Activated CD8-positive, alpha-beta memory T cell treated with anti-CD3 and anti-CD28 coated beads for 36 hours (primary cell): ENCODE results near the gene TEX14. TPM values are rescaled to one million over a fixed set of nuclear protein-coding genes. Genes with fewer than 3 reads are reported as not detected.

ENCODE experiments used
- CTCF ChIA-PET: fragments of 350-600 bp; sonication (Branson Sonifier 250); formaldehyde crosslinking; loops from one replicate; lab custom pipeline; 2021; ENCODE audit warnings: antibody characterized with exemption; lab: Charles Lee
- POLR2A ChIA-PET: fragments of 350-600 bp; sonication (Branson Sonifier 250); formaldehyde crosslinking; loops from one replicate; lab custom pipeline; 2021; ENCODE audit warnings: antibody characterized with exemption; lab: Charles Lee
- total RNA-seq, 2 experiments: library from RNA; stranded (reverse); gene quantifications; one replicate each; pipeline ENCODE4 v1.2.3, GENCODE V29; 2021

TEX14 gene
- total RNA-seq, 2 experiments from 2014 or later, result 0.25 TPM

DNA sequence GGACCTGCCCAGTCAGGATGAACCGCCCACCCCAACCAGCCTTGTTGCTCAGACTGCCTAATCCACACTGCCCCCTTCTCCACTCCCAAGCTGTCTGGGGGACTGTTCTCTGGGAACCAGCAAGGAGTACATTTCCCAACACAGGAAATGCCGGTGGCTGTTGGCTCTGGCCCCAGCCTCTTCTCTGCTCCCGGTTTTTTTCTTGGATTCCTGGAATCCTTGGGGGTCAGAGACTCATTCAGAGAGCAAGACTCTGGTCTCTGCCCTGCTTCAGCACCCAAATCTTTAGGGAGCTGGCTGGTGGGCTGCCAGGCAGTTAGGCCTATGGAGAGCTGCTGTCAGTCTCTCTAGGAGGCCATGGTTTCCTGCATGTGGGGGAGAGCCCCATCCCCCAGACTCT lies 166.6 kb downstream of the TEX14 start:
- ChIA-PET CTCF (interaction anchor here (0.5 kb wide), 1 partner anchor 301 kb away, joined by 3 read pairs; no protein-coding TSS in a partner anchor), POLR2A (no interaction called here)

DNA sequence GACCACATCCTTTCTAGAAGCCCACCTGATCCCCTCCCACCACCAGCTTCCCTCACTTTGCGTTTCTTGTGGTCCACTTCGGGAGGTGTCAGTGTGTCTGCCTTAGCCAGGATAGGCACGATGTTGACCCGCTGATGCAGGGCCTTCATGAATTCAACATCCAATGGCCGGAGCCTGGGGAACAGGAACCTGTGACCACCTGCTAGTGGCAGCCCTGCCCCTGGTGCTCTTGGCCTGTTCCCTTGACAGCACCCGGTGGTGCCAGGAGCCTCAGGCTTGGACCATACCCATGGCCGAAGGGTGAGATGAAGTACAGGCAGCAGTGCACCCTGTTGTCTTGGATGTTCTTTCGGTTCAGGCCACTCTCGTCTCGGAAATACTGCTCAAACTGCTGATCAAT lies 170.2 kb downstream of the TEX14 start:
- ChIA-PET POLR2A (no interaction called here), CTCF (interaction anchor here (1.6 kb wide), 1 partner anchor 10 kb away, joined by 3 read pairs; no protein-coding TSS in a partner anchor)

DNA sequence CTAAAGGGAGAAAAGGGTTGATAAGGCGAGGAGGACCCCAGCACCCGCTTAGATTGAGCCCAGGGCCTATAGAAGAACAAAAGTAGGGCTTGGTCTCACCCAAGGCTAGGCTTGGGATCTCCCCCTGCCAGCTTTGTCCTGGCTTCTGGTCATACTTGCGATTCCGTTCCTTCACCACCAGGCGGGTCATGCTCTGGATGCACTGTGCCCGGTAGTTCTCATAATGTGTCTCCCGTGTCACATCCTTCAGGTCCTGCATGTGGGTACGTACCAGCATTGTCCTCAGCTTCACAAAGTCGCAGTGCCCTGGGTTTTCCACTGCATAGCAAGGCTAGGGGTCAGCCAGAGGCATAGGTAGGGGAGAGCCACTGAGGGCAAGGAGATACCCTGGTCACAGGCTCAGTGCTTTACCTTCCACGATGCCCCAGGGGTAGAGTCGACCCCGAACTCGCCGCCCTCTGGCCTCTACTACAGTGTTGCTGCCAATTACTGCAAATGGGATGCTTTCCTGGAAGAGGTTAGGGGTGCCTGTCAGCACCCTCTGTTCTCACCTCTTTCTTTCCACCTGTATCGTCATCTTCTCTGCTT lies 170.9 kb downstream of the TEX14 start:
- POLR2A ChIA-PET, result no interaction called here
- CTCF ChIA-PET, result interaction anchor here (1.1 to 1.5 kb wide), 2 partner anchors 57 to 483 kb away, joined by 3 read pairs; no protein-coding TSS in a partner anchor

DNA sequence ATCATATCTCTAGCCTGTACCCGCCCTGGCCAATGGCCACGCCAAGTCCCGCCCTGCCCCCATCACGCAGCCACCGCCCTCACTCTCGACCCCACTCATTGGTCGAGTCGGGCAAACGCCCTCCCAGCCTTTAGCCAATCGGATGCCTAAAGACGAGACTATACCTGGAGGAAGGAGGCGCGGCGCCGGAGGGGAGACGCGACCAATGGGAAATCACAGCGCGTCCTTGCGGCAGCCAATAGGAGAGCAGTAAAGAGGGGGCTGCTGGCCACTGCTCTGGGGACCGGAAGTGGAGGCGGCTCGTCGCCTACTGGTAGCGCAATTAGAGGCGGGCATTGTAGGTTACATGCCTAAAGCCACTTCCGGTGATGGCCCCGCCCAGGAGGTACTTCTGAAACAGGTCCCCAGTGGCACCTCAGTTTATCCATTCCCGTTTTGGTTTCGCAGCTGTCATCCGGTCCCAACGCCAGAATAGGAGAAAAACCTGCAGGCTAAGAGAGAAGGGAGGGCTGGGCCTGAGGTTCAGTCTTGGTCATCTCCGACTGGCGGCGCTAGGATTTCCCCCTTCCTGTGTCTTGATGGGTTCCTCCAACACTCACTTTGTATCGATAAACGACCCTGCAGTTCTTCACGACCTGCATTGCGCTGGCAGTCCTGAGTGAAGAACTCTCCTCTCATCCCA lies 173.8 kb downstream of the TEX14 start:
- ChIA-PET CTCF (interaction anchor here (0.8 to 1.8 kb wide), 7 partner anchors 8 to 488 kb away, joined by 3 to 6 read pairs (median 4); no protein-coding TSS in a partner anchor), POLR2A (interaction anchor here (1.5 to 3.5 kb wide), 2 partner anchors 30 to 113 kb away, joined by 3 to 33 read pairs; partner anchors contain the start of gene HSF5)

DNA sequence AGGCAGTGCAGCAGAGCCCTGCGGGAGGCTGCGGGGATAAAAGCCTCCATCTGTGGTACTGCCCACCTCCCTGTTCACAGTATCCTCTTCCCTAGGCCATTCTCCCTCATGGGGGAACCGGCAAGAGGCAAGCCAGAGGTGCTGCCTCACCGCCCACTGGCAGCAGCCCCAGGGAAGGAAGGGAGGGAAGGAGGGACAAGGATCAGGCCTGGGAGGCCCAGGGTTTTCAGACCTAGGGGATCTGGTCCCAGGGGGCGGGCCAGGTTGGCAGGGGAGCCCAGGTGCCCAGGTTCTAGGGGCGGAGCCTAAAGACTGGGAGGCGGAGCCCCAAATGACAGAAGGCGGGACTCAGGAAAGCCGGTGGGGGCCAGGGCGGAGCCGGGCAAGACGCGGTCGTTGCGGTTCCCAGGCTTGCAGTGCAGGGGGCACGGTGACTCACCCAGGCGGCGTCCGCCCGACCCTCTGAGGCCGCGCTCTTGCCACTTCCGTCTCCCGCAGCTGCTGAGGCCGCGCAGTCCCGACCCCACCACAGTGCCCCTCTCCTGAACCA lies 174.4 kb downstream of the TEX14 start:
- CTCF ChIA-PET, result interaction anchor here (1.5 to 1.8 kb wide), 2 partner anchors 11 to 71 kb away, joined by 4 to 6 read pairs; no protein-coding TSS in a partner anchor
- POLR2A ChIA-PET, result interaction anchor here (1.5 to 3.5 kb wide), 2 partner anchors 29 to 114 kb away, joined by 3 to 33 read pairs; partner anchors contain the start of gene HSF5

DNA sequence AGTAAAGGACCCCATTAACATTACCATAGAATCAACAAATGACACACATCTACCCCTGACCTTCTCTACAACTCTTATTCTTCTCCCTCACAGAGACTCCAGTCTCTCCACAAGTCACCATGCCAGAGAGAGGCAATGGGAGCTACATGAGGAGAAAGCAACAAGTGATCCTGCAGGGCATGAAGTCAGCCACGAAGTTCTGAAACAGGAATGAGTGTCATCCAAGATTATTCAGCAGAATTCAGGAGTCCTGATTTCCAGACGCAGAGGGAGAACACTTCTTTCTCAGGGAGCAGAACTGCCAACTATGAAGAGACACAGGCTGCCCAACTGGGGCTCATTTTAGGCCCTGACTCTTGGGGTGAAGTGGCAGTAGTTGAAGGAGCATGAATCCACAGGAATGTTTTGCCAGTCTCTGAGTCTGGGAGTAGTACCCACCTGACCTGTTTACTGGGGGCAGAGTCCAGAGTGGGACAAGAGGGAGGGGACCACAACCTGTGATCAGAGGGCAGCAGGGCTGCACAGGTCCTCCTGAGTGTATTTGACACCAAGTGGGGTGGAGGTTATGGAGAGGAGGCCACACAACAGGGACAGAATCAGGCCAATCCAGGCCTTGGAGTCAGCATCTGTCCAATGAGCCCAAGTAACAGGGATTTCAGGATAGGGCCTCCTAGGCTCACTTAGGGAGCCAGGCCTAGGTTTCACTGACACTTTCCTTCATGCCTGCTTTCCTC lies 175.0 kb downstream of the TEX14 start:
- ChIA-PET POLR2A (interaction anchor here (3.5 kb wide), 1 partner anchor 115 kb away, joined by 33 read pairs; no protein-coding TSS in a partner anchor), CTCF (interaction anchor here (2.8 kb wide), 1 partner anchor 29 kb away, joined by 8 read pairs; the partner anchor contains the start of gene HSF5)

DNA sequence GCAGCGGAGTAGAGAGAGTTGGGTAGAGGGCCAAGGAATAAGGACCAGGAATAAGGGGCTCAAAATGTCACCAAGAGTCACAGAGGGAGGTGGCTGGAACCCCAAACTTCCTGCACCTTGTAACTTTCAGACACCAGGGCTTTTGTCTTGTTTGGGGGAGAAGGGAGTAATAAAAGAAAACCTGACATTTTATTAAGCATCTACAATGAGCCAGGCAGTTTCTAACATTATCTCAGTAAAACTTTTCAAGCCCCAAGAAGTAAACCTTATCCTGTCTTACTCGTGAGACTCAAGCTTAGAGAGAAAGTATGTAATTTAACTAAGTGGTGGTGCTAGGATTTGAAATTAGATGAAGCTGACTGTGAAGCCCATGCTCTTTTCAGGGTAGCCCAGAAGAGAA lies 176.6 kb downstream of the TEX14 start:
- ChIA-PET CTCF (interaction anchor here (0.6 to 2.8 kb wide), 3 partner anchors 27 to 865 kb away, joined by 4 to 8 read pairs (median 6); partner anchors contain the start of gene HSF5), POLR2A (interaction anchor here (0.5 to 2.6 kb wide), 3 partner anchors 117 to 694 kb away, joined by 4 to 8 read pairs (median 8); no protein-coding TSS in a partner anchor)

DNA sequence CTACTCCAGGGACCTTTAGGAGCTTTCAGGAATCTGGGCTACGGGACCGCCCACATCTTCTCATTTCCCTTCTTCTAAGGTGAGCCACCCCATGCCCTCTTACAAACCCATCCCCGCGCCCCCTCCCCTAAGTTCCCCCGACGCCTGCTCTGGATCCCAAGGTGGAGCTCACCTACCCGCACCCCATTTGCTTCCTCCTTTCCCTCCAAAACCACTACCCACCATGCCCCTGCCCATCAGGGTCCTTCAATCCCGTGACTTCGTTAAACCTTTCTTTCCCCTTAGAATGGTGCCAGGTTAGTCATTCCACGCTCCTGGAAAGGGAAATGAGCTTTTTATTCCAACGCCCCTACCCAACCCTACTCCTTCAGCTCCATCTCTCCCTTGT lies 177.1 kb downstream of the TEX14 start:
- CTCF ChIA-PET, result interaction anchor here (1.2 to 2.8 kb wide), 3 partner anchors 14 to 197 kb away, joined by 3 to 8 read pairs (median 6); partner anchors contain the start of gene HSF5
- POLR2A ChIA-PET, result interaction anchor here (0.5 to 2.6 kb wide), 3 partner anchors 117 to 694 kb away, joined by 4 to 8 read pairs (median 8); no protein-coding TSS in a partner anchor

DNA sequence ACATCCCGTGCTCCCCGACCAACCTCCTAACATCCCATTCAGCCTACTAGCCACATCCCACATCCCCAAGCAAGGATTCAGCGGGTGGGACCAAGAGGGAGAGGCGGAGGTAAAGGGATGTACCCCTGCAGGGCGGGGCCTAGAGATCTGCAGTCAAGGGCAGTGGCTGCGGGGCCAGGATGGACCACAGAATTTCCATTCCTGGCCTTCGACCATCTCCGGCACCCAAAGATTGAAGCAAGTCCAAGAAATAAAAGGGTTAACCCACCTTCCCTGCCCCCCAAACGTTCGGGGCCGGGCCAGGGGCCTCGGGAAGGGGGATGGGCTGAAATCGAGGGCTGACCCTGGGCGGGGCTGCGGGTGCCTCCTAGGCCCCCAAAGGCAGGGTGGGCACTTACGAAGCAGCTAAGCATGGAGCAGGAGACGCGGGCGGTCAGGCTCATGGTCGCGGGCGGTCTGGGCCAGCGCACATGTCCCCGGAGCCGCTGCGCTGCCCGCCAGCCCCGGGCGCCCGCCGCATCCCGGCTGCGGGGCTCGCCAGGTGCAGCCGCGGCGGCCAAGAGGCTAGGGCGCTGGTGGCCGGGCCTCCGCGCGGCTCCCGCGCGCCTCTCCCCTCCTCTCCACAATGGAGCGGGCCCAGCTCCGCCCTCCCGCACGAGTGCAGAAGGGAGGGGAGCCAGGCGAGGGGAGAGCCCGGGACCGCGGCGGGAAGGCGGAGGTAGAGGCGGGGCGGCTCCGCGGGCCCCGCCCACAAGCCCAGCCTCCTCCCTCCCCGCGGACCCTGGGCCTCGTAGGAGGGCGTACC lies 177.7 kb downstream of the TEX14 start, which contains the start of gene MTMR4:
TSS of gene MTMR4 (minus strand) at position 674 of the 805 bp plus-strand sequence. CDS start at position 443, 231 bp downstream.
- CTCF ChIA-PET, result interaction anchor here (1.2 to 2.8 kb wide), 3 partner anchors 13 to 197 kb away, joined by 3 to 8 read pairs (median 6); partner anchors contain the start of gene HSF5

DNA sequence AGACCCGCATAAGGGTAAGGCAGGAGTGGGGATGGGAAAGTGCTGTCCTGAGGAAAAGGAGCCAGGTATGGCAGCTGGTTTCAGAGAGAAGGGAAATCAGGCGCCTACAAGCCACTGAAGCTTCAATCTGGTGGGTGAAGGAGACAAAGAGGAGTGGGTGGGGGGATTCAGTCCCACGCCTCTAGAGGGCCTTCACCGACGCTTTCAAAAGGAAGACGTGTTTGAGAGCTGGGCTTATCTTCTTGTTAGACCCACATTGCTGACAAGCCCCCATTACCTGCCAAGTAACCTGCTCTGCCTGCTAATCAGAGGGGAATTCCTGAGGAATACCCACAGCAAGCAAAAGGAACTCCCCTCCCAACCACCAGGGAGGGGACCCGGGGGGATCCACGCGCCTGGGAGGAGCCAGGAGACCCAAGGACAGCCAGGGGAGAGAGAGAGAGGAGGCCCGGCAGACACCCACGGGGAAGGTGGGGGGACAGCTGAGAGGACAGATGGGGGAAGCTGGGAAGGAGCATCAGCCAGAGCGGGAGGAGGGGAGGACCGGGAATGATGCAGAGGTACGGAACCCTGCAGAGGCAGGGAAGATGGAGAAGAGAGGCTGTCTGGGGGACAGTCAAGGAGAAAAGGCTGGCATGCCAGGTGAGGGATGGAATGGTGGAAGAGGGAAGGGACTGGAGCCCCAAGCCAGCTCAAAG lies 178.4 kb downstream of the TEX14 start:
- POLR2A ChIA-PET, result interaction anchor here (0.8 to 2.6 kb wide), 5 partner anchors 119 to 196 kb away, joined by 3 to 8 read pairs (median 3); partner anchors contain the start of gene SUPT4H1
- CTCF ChIA-PET, result interaction anchor here (1.2 kb wide), 1 partner anchor 12 kb away, joined by 3 read pairs; no protein-coding TSS in a partner anchor

More for the DNA sequence above, 177.7 kb downstream of the TEX14 start, which contains the start of gene MTMR4:
- POLR2A ChIA-PET, result interaction anchor here (1.0 to 2.6 kb wide), 4 partner anchors 118 to 197 kb away, joined by 3 to 8 read pairs (median 4); partner anchors contain the start of gene SUPT4H1

DNA sequence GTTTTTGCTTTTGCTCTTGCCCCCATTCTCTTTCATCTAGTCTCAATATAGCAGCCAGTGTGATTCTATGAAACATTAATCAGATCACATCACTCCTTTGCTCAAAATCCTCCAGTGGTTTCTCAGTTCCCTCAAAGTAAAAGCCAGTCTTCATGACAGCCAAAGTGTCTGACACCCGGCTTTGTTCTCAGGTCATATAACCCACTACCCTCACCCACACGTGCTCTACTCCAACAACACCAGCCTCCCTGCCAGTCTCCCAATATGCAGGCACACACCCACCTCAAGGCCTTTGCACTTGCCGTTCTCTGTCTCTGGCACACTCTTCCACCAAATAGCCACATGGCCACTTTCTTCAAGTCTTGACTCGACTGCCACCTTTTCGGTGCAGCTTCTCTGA lies 181.8 kb downstream of the TEX14 start:
- POLR2A ChIA-PET, result no interaction called here
- CTCF ChIA-PET, result interaction anchor here (1.1 kb wide), 1 partner anchor 9 kb away, joined by 3 read pairs; no protein-coding TSS in a partner anchor

DNA sequence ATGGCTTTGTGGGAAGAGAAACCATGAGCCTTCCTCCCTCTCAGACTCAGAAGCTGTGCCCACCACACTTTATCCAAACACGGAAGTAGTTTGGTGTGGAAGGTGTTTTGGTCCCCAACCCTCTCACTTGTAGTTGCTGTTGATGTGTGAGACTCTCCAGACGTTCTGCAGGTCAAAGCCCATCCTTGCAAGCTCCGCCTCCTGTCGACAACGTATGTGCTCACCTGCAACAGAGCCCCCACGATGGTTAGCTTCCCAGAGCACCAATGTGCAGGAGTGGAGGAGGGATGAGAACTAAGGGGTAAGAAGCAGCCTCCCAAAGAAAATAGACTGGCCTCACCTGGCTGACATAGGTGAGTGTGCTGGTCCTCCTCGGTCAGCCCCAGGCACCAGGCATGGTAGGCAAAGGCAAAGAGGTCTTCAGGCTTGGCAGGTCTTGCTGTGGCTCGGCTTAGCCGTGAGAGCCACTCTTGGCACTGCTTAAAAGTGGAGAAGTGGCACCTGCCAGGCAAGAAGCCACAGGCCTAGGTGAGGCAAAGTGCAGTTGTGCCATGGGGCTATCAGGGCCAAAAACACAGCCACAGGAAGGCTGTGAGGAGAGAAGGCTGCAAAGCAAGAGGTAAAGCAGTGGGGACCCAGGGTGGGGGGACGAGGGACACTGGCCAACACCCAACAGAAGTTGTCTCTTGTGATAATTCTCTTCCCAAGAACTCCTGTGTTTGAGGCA lies 183.3 kb downstream of the TEX14 start:
- ChIA-PET POLR2A (no interaction called here), CTCF (interaction anchor here (0.9 kb wide), 1 partner anchor 21 kb away, joined by 3 read pairs; the partner anchor contains the start of gene HSF5)

DNA sequence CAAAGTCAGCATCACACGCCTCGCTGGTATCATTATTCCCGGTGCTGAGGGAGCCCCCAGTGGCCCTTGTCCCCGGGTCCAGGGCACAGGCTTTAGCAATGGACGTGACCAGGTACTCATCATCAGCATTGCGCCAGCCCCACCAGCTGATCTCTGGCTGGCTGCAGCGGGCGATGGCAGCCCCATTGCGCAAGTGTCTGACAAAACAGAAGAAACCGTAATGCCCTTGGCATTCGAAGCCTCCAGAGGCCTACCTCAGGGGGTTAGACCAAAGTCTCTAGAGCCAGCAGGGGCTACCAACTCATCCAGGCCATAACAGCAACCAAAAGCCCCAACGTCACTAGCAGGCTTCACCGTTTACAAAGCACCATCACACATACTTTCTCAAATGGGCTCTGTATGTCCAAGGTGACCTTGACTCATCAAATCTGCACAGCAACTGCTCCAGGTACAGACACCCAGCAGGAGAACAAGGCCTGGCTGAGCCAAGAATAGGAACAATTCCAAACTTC lies 184.7 kb downstream of the TEX14 start:
- CTCF ChIA-PET, result no interaction called here
- POLR2A ChIA-PET, result no interaction called here
